ENCODE data around the gene BAG5.
A peak's percentile ranks its signal among the peaks of the same experiment; 100 is the strongest.

BAG5 gene

GRCh38 chr14:103546652-103547454, 15.6 kb downstream of the BAG5 start:
- DNase-seq (ENCODE audit: low read depth) = peak; percentile 49
- peak; percentile 72 for TF ChIP-seq CTCF (conservative IDR thresholded peaks at IDR 0.05; ENCODE audit: control insufficient read depth, insufficient read depth, low read depth, low read length)
- H3K4me3 ChIP-seq (ENCODE audit: control insufficient read depth, low read depth, low read length) = no peak overlapping the region

- no peak for TF ChIP-seq CTCF (conservative IDR thresholded peaks at IDR 0.05; ENCODE audit: control insufficient read depth, insufficient read depth, low read depth, low read length)
- H3K4me3 ChIP-seq (ENCODE audit: control insufficient read depth, low read depth, low read length) = no peak overlapping the region
- no peak for DNase-seq (ENCODE audit: low read depth)
Measured at GRCh38 chr14:103545915-103546651, 16.4 kb downstream of the BAG5 start.

GRCh38 chr14:103545219-103545914, 17.1 kb downstream of the BAG5 start:
- DNase-seq (ENCODE audit: low read depth) = no peak
- no peak overlapping the region for H3K4me3 ChIP-seq (ENCODE audit: control insufficient read depth, low read depth, low read length)
- no peak for TF ChIP-seq CTCF (conservative IDR thresholded peaks at IDR 0.05; ENCODE audit: control insufficient read depth, insufficient read depth, low read depth, low read length)

- no peak overlapping the region for H3K4me3 ChIP-seq (ENCODE audit: control insufficient read depth, low read depth, low read length)
- DNase-seq (ENCODE audit: low read depth) = no peak
- no peak for TF ChIP-seq CTCF (conservative IDR thresholded peaks at IDR 0.05; ENCODE audit: control insufficient read depth, insufficient read depth, low read depth, low read length)
Measured at GRCh38 chr14:103544388-103545218, 17.9 kb downstream of the BAG5 start.

- DNase-seq (ENCODE audit: low read depth) = no peak
- no peak overlapping the region for H3K4me3 ChIP-seq (ENCODE audit: control insufficient read depth, low read depth, low read length)
- TF ChIP-seq CTCF (conservative IDR thresholded peaks at IDR 0.05; ENCODE audit: control insufficient read depth, insufficient read depth, low read depth, low read length) = no peak
Measured at GRCh38 chr14:103543721-103544387, 18.6 kb downstream of the BAG5 start.

All from fibroblast of mammary gland (primary cell).